Activated naive CD8-positive, alpha-beta T cell treated with anti-CD3 and anti-CD28 coated beads, Interleukin-2, amount 50 U/mL, for 24 hours (primary cell): ENCODE measurements around the gene SYT17.

Experiments
- ATAC-seq: fragments of 150-1000 bp; cut with Tn5 transposase; one replicate; pipeline ENCODE4 v1.10.0; 2021
- DNase-seq: peaks from one replicate; pipeline ENCODE4 v3.0.0; 2021
- H3K27ac Mint-ChIP-seq: one replicate; pipeline ENCODE4 v1.8.0; 2021; ENCODE audit warnings: mild to moderate bottlenecking, mixed read lengths
- H3K27me3 Mint-ChIP-seq: one replicate; pipeline ENCODE4 v1.8.0; 2021; ENCODE audit warnings: mixed read lengths
- H3K36me3 Mint-ChIP-seq: one replicate; pipeline ENCODE4 v1.8.0; 2021; ENCODE audit warnings: low read depth, mixed read lengths
- H3K4me1 Mint-ChIP-seq: one replicate; pipeline ENCODE4 v1.8.0; 2021; ENCODE audit warnings: mixed read lengths
- H3K4me3 Mint-ChIP-seq: one replicate; pipeline ENCODE4 v1.8.0; 2021; ENCODE audit warnings: mild to moderate bottlenecking, moderate library complexity, mixed read lengths
- H3K9me3 Mint-ChIP-seq: one replicate; pipeline ENCODE4 v1.8.0; 2021; ENCODE audit warnings: mixed read lengths

The SYT17 gene

DNA sequence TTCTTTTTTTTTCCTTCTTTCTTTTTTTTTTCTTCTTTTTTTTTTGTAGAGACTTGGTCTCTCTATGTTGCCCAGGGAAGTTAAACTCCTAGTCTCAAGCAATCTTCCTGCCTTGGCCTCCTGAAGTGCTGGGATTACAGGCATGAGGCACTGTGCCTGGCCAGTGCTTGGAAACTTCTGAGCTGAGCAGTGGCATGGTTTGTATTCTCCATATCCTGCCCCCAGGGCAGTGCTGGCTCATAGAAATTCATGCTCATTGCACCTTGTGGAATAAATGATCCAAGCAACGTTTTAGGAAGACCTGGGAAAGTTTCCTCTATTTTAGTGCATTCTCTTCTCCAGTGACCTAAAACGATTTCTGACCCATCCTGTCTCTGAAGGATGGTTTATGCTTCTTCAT is 16.7 kb upstream of the SYT17 start:
- no peak for ATAC-seq
- Mint-ChIP-seq H3K9me3 (peaks cover 12% of the 10 kb centered on the region), H3K27me3 (peaks cover 20% of the 10 kb centered on the region), H3K4me1 (no peaks in the 10 kb centered on the region), H3K27ac (no peak overlapping the region), H3K4me3 (no peak overlapping the region), H3K36me3 (no peaks in the 10 kb centered on the region)
- no peak for DNase-seq

- H3K4me1 Mint-ChIP-seq, result no peaks in the 10 kb centered on the region
- H3K27ac Mint-ChIP-seq, result no peak overlapping the region
- no peaks in the 10 kb centered on the region for H3K36me3 Mint-ChIP-seq
- no peak overlapping the region for H3K4me3 Mint-ChIP-seq
- H3K9me3 Mint-ChIP-seq, result peaks cover 12% of the 10 kb centered on the region
- H3K27me3 Mint-ChIP-seq, result peaks cover 18% of the 10 kb centered on the region
- ATAC-seq (no peak), DNase-seq (no peak)
These were observed 16.0 kb upstream of the SYT17 start for GRCh38 chr16:19152042-19152441.

- Mint-ChIP-seq H3K27ac (no peak overlapping the region), H3K36me3 (no peaks in the 10 kb centered on the region), H3K4me1 (no peaks in the 10 kb centered on the region), H3K4me3 (no peak overlapping the region), H3K27me3 (peaks cover 17% of the 10 kb centered on the region), H3K9me3 (no peaks in the 10 kb centered on the region)
- DNase-seq (no peak), ATAC-seq (no peak)
These were observed 14.2 kb upstream of the SYT17 start for GRCh38 chr16:19153876-19154275.

DNA sequence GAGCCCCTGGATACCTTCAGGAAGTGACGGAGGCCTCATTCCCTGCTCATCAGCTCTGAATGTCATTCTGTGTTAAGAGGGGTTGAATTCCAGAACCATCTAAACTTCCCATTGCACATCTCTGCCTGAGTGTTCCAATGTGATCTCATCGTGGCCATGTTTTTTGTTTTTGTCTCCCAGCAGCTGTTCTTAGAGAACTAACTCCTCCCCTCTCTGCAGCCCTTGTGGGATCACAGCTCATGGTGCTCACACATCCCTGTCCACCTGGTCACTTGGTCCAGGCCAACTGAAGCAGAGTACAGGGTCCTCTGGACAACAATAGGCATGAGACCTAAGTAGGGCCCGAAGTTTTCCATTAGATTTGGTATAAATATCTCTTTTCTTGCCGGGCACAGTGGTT is 6.0 kb upstream of the SYT17 start:
- peaks cover 13% of the 10 kb centered on the region for H3K27me3 Mint-ChIP-seq
- no peak overlapping the region for H3K27ac Mint-ChIP-seq
- no peaks in the 10 kb centered on the region for H3K4me1 Mint-ChIP-seq
- ATAC-seq (no peak), DNase-seq (no peak)
- H3K4me3 Mint-ChIP-seq, result no peak overlapping the region
- H3K36me3 Mint-ChIP-seq, result peaks cover 3% of the 10 kb centered on the region
- H3K9me3 Mint-ChIP-seq, result peaks cover 6% of the 10 kb centered on the region

GRCh38 chr16:19163215-19163614 is 4.8 kb upstream of the SYT17 start:
- ATAC-seq, result no peak
- Mint-ChIP-seq H3K27ac (no peak overlapping the region), H3K4me1 (no peaks in the 10 kb centered on the region), H3K4me3 (no peak overlapping the region), H3K27me3 (peaks cover 15% of the 10 kb centered on the region), H3K36me3 (peaks cover 3% of the 10 kb centered on the region), H3K9me3 (peaks cover 6% of the 10 kb centered on the region)
- no peak for DNase-seq

- DNase-seq (no peak), ATAC-seq (no peak)
- peaks cover 3% of the 10 kb centered on the region for H3K36me3 Mint-ChIP-seq
- H3K4me1 Mint-ChIP-seq, result no peaks in the 10 kb centered on the region
- peaks cover 6% of the 10 kb centered on the region for H3K9me3 Mint-ChIP-seq
- no peak overlapping the region for H3K4me3 Mint-ChIP-seq
- peaks cover 11% of the 10 kb centered on the region for H3K27me3 Mint-ChIP-seq
- H3K27ac Mint-ChIP-seq, result no peak overlapping the region
These were observed 3.8 kb upstream of the SYT17 start for GRCh38 chr16:19164285-19164684.

DNA sequence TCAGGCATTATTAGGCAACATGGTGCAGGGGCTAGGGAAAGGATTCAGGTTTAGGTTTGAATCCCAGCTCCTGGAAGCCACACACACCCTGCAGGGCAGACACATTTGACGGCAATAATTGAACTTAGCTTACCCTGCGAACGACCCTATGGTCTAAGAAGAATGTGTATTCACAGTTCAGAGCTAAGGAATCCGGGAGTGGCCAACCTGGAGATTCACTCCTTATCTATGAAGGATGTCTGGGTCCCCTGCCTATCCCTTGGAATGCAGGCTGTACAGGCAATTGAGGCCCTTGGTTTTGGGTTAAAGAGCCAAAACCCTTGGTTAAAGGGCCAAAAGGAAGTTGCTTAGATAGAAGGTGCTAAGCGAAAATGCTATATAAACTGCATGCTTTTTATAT is 2.9 kb upstream of the SYT17 start:
- no peak overlapping the region for H3K4me3 Mint-ChIP-seq
- no peaks in the 10 kb centered on the region for H3K4me1 Mint-ChIP-seq
- DNase-seq (no peak), ATAC-seq (no peak)
- peaks cover 19% of the 10 kb centered on the region for H3K27me3 Mint-ChIP-seq
- peaks cover 3% of the 10 kb centered on the region for H3K36me3 Mint-ChIP-seq
- H3K9me3 Mint-ChIP-seq, result peaks cover 6% of the 10 kb centered on the region
- H3K27ac Mint-ChIP-seq, result no peak overlapping the region

GRCh38 chr16:19166500-19166899 is 1.5 kb upstream of the SYT17 start:
- Mint-ChIP-seq H3K27ac (no peak overlapping the region), H3K27me3 (peaks cover 21% of the 10 kb centered on the region), H3K36me3 (peaks cover 3% of the 10 kb centered on the region), H3K9me3 (peaks cover 6% of the 10 kb centered on the region), H3K4me3 (no peak overlapping the region), H3K4me1 (no peaks in the 10 kb centered on the region)
- no peak for ATAC-seq
- DNase-seq, result no peak

GRCh38 chr16:19168371-19169081 is 486 bp downstream of the SYT17 start:
- peaks cover 19% of the 10 kb centered on the region for H3K27me3 Mint-ChIP-seq
- no peak for ATAC-seq
- no peaks in the 10 kb centered on the region for H3K36me3 Mint-ChIP-seq
- H3K27ac Mint-ChIP-seq, result no peak overlapping the region
- H3K9me3 Mint-ChIP-seq, result peaks cover under 1% of the 10 kb centered on the region
- no peak overlapping the region for H3K4me3 Mint-ChIP-seq
- no peaks in the 10 kb centered on the region for H3K4me1 Mint-ChIP-seq
- DNase-seq, result peak; percentile 2

DNA sequence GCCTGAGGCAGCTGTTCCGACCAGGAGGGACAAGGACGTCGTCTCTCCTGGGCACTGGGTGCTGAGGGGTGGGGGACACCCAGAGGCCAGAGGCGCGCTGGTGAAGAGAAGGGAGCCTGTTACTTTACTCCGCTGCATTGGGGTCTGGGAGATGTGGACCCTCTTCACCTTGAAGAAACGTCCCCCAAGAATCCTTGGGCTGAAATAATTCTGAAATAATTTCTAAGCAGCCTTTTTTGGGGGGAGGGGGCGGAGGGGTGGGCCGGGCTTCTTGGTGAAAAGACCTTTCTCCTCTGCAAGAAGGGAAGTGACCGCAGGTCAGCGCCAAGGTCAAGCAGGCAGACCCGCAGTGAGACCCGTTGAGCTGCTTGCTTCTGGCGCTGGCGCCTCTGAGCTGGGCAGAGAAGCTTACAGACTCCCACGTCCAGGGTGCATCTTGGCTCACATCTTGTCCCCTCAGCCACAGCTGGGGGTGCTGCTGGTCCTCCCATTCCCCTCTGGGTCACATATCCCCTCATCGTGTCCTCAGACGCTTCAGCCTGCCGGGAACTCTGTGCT is 1.1 kb downstream of the SYT17 start:
- Mint-ChIP-seq H3K4me3 (no peak overlapping the region), H3K27me3 (peaks cover 17% of the 10 kb centered on the region), H3K4me1 (no peaks in the 10 kb centered on the region), H3K27ac (no peak overlapping the region), H3K9me3 (no peaks in the 10 kb centered on the region), H3K36me3 (no peaks in the 10 kb centered on the region)
- ATAC-seq, result no peak
- DNase-seq, result no peak

GRCh38 chr16:19170043-19170655 is 2.1 kb downstream of the SYT17 start:
- no peak overlapping the region for H3K4me3 Mint-ChIP-seq
- no peak overlapping the region for H3K27ac Mint-ChIP-seq
- no peaks in the 10 kb centered on the region for H3K4me1 Mint-ChIP-seq
- H3K36me3 Mint-ChIP-seq, result no peaks in the 10 kb centered on the region
- no peak for ATAC-seq
- DNase-seq, result no peak
- H3K27me3 Mint-ChIP-seq, result peaks cover 17% of the 10 kb centered on the region
- no peaks in the 10 kb centered on the region for H3K9me3 Mint-ChIP-seq

DNA sequence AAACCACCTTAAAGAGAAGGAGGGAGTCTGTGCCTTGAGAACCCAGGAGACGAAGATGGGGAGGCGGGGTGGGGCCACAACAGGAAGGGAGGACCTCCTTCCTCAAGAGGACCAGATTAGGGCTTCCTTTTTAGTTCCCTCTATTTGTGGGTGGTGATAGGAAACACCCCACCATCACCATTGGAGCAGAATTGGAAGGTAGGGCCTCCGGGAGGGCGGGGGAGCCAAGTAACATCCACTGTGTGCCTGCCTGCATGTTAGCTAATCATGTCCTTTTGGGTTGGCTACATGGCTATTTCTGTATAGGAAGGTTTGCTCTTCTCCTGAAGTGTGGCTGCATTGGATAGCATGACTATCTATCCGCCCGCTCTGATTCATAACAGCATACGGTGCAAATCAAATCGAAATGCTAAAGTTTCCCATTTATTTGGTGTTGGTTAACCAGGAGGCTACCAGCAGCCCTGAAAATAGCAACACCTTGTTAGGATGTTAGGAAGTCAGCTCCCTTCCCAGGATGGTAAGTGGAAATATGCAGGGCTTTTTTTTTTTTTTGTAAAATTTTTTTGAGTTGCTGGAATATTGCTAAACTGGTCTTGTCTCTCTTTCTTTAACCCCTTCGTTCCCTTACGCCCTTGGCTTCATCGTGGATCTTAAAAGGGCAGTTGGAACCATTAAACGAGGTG is 4.2 kb downstream of the SYT17 start:
- DNase-seq, result no peak
- ATAC-seq, result no peak
- Mint-ChIP-seq H3K9me3 (no peaks in the 10 kb centered on the region), H3K27me3 (peaks cover 18% of the 10 kb centered on the region), H3K36me3 (no peaks in the 10 kb centered on the region), H3K4me1 (no peaks in the 10 kb centered on the region), H3K27ac (no peak overlapping the region), H3K4me3 (no peak overlapping the region)

DNA sequence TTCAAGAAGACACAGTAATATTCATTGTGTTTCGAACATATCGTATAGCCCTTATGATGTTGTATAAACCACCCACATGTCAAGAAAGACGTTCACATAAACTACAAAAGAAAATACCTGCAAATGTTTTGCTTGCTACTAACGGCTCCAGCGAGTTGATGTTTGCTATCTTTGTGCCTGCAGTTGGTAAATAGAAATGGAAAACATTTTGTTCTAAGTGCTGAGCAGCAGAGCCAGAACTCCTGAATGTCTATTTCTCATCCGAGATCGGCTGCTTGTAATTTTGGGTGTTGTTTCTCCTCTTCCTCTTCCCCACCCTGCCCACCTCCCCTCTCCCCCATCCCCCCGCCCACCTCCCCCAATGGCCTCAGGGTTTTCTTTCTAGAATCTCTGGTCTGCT is 5.0 kb downstream of the SYT17 start:
- no peak overlapping the region for H3K27ac Mint-ChIP-seq
- no peak for DNase-seq
- H3K4me3 Mint-ChIP-seq, result no peak overlapping the region
- no peaks in the 10 kb centered on the region for H3K9me3 Mint-ChIP-seq
- H3K4me1 Mint-ChIP-seq, result no peaks in the 10 kb centered on the region
- no peak for ATAC-seq
- H3K27me3 Mint-ChIP-seq, result peaks cover 16% of the 10 kb centered on the region
- no peaks in the 10 kb centered on the region for H3K36me3 Mint-ChIP-seq

DNA sequence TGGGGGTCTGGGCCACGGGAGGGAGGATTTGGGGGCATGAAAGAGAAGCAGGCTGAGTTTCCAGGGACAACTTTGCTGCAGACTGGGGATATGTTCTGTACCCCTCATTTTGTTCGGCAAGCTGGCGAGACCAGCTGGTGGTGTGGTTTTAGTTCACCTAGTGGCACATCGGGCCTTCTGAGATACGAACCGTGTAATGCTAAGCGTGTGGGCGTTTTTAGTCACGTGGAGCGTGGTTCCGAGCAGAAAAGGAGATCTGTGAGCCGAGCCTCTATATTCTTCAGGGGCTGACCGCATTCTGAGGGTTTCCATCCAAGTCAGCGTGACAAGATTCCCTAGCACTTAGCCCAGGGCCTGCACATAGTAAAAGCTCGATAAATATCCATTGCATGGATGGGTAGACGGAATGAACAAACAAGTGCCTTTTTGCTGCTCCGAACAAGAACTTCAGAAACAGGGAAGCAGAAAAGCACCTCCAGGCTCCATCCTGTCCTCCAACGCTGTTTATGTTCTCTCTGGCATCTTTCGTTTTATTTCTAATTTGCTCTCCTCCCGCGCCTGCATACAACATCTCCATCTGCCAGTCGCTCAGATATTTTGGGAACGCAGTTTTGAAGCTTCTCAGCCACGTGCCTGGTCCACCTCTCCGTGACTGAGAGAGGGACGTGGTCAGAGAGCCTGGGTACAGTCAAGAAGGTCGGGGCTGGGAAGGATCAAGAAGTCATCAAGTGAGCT is 5.8 kb downstream of the SYT17 start:
- Mint-ChIP-seq H3K4me1 (no peaks in the 10 kb centered on the region), H3K9me3 (no peaks in the 10 kb centered on the region), H3K36me3 (no peaks in the 10 kb centered on the region), H3K27me3 (peaks cover 16% of the 10 kb centered on the region), H3K27ac (no peak overlapping the region), H3K4me3 (no peak overlapping the region)
- ATAC-seq (no peak), DNase-seq (no peak)
